GM12878 (cell line): ENCODE results near the gene CCSER1. TPM values are rescaled to one million over a fixed set of nuclear protein-coding genes. Genes with fewer than 3 reads are reported as not detected.

Experiments
- ATAC-seq: fragments of 200-7000 bp; cut with Tn5 transposase; 3 replicates; pipeline ENCODE4 v1.9.1; 2020; ENCODE audit warnings: mild to moderate bottlenecking, moderate library complexity
- BruUV-seq: library from RNA; stranded (reverse); fragments of 400-500 nt; replicated peaks from 2 replicates; lab custom pipeline; 2021; lab: Mats Ljungman, UMichigan
- CTCF ChIA-PET: fragments of 300-600 bp; sonication (Branson Sonifier 250); formaldehyde crosslinking; extraction: SDS; loops from one replicate; lab custom pipeline; 2021; ENCODE audit warnings: inconsistent platforms; lab: Yijun Ruan, JAX
- POLR2A ChIA-PET: fragments of 350-600 bp; formaldehyde crosslinking; extraction: SDS; loops from one replicate; lab custom pipeline; 2021; ENCODE audit warnings: inconsistent platforms; lab: Charles Lee
- RAD21 ChIA-PET: fragments of 300-600 bp; sonication (Branson Sonifier 250); formaldehyde crosslinking; loops from one replicate; lab custom pipeline; 2023; ENCODE audit warnings: antibody characterized with exemption; ENCODE audit not compliant: unreplicated experiment; lab: Charles Lee
- SMC1A ChIA-PET: fragments of 300-600 bp; sonication (Branson Sonifier 250); formaldehyde crosslinking; loops from one replicate; lab custom pipeline; 2023; ENCODE audit not compliant: unreplicated experiment, uncharacterized antibody; lab: Charles Lee
- DNase-seq: peaks from one replicate; pipeline ENCODE4 v3.0.0-alpha.2; 2011; ENCODE audit warnings: low read depth, low spot score
- FAIRE-seq: peaks from 3 replicates; lab custom pipeline; 2011; peaks lifted over from hg19 to GRCh38; lab: Jason Lieb, UNC
- H2AFZ ChIP-seq: 2 replicates; pipeline ENCODE4 v1.6.0; 2011; ENCODE audit warnings: low read depth, low read length, control low read depth; ENCODE audit not compliant: control insufficient read depth
- H3K27ac ChIP-seq: 2 replicates; pipeline ENCODE4 v1.5.1; 2011; ENCODE audit warnings: control low read depth; ENCODE audit not compliant: control insufficient read depth, insufficient read depth
- H3K27me3 ChIP-seq, 2 experiments: replicated peaks in 1 of 2; 2 replicates each; pipeline versions ENCODE4 v1.6.0 to v1.6.1; 2011; ENCODE audit warnings: low read length in 1 of 2; ENCODE audit not compliant: control insufficient read depth in 2 of 2, insufficient read depth in 2 of 2
- H3K36me3 ChIP-seq, 2 experiments: 2 replicates each; pipeline ENCODE4 v1.5.1; 2011; ENCODE audit warnings: low read length in 1 of 2; ENCODE audit not compliant: control insufficient read depth in 2 of 2, insufficient read depth in 2 of 2
- H3K4me1 ChIP-seq: 2 replicates; pipeline ENCODE4 v1.6.1; 2011; ENCODE audit warnings: mild to moderate bottlenecking, low read length, moderate library complexity, mixed read lengths; ENCODE audit not compliant: control insufficient read depth, insufficient read depth
- H3K4me2 ChIP-seq: 2 replicates; pipeline ENCODE4 v1.6.0; 2011; ENCODE audit warnings: control low read depth; ENCODE audit not compliant: control insufficient read depth, insufficient read depth
- H3K4me3 ChIP-seq: fragments of 200-600 bp; sonication (generic); 2 replicates; pipeline ENCODE4 v1.5.1; 2016
- H3K79me2 ChIP-seq: 2 replicates; pipeline ENCODE4 v1.6.0; 2011; ENCODE audit warnings: low read length; ENCODE audit not compliant: control insufficient read depth, insufficient read depth
- H3K9ac ChIP-seq: 2 replicates; pipeline ENCODE4 v1.8.0; 2011; ENCODE audit warnings: low read length, control low read depth, mixed read lengths; ENCODE audit not compliant: control insufficient read depth, insufficient read depth
- H3K9me3 ChIP-seq: replicated peaks from 3 replicates; pipeline ENCODE4 v1.5.1; 2011; ENCODE audit warnings: mild to moderate bottlenecking, low read length; ENCODE audit not compliant: control insufficient read depth, insufficient read depth
- H4K20me1 ChIP-seq: 2 replicates; pipeline ENCODE4 v1.6.0; 2011; ENCODE audit not compliant: control insufficient read depth, insufficient read depth
- CHD2 ChIP-seq: IDR thresholded peaks from 2 replicates; pipeline ENCODE4 v1.6.1; 2011; ENCODE audit warnings: low read depth, low read length, improper control_type of control experiment, borderline replicate concordance
- CREM ChIP-seq: IDR thresholded peaks from 2 replicates; pipeline ENCODE4 v1.6.1; 2014; ENCODE audit warnings: antibody characterized with exemption, low read depth
- CUX1 ChIP-seq: IDR thresholded peaks from 2 replicates; pipeline ENCODE4 v1.6.1; 2012; ENCODE audit warnings: improper control_type of control experiment, low read depth, low read length; ENCODE audit not compliant: insufficient replicate concordance
- LARP7 ChIP-seq: fragments of 450-650 bp; IDR thresholded peaks from 2 replicates; pipeline ENCODE4 v1.6.1; 2017; ENCODE audit warnings: mild to moderate bottlenecking
- MTA3 ChIP-seq: IDR thresholded peaks from 2 replicates; pipeline ENCODE4 v1.6.1; 2012; ENCODE audit warnings: low read length, inconsistent platforms, borderline replicate concordance
- NFYA ChIP-seq: IDR thresholded peaks from 2 replicates; pipeline ENCODE4 v1.6.1; 2011; ENCODE audit warnings: low read depth, mild to moderate bottlenecking, low read length, improper control_type of control experiment, borderline replicate concordance
- NRF1 ChIP-seq: conservative IDR thresholded peaks from 2 replicates; pipeline ENCODE4 v1.6.1; 2011; ENCODE audit warnings: mild to moderate bottlenecking, low read depth, low read length, improper control_type of control experiment
- PAX8 ChIP-seq: fragments of 450-650 bp; IDR thresholded peaks from 2 replicates; pipeline ENCODE4 v1.6.1; 2017; ENCODE audit warnings: mild to moderate bottlenecking, moderate library complexity
- SKIL ChIP-seq: fragments of 450-650 bp; IDR thresholded peaks from 2 replicates; pipeline ENCODE4 v1.6.1; 2017; ENCODE audit warnings: mild to moderate bottlenecking, low read depth, inconsistent platforms; ENCODE audit not compliant: poor library complexity, severe bottlenecking
- SMAD1 ChIP-seq: fragments of 450-650 bp; IDR thresholded peaks from 2 replicates; pipeline ENCODE4 v1.6.1; 2018; ENCODE audit warnings: mild to moderate bottlenecking, low read depth; ENCODE audit not compliant: partially characterized antibody
- SMC3 ChIP-seq: IDR thresholded peaks from 2 replicates; pipeline ENCODE4 v1.6.1; 2011; ENCODE audit warnings: low read length, improper control_type of control experiment, borderline replicate concordance
- TCF12 ChIP-seq: IDR thresholded peaks from 2 replicates; pipeline ENCODE4 v1.6.1; 2011; ENCODE audit warnings: low read depth, mild to moderate bottlenecking, low read length
- TCF7 ChIP-seq: IDR thresholded peaks from 2 replicates; pipeline ENCODE4 v1.6.1; 2014; ENCODE audit warnings: antibody characterized with exemption, borderline replicate concordance
- USF1 ChIP-seq: IDR thresholded peaks from 2 replicates; pipeline ENCODE4 v1.6.1; 2011; ENCODE audit warnings: borderline replicate concordance, low read depth, mild to moderate bottlenecking, moderate library complexity, mixed read lengths, low read length; ENCODE audit not compliant: insufficient read depth; ENCODE audit errors: extremely low read length
- ZNF384 ChIP-seq: IDR thresholded peaks from 2 replicates; pipeline ENCODE4 v1.6.1; 2012; ENCODE audit warnings: low read depth, mild to moderate bottlenecking, low read length, improper control_type of control experiment, borderline replicate concordance
- WGBS: methylation state at CpG from one replicate; pipeline ENCODE4 v1.1.6; 2016; ENCODE audit warnings: low lambda C conversion rate; ENCODE audit not compliant: insufficient replicate concordance, insufficient coverage; ENCODE audit errors: missing lambda C conversion rate; 5-methylcytosine and 5-hydroxymethylcytosine counted together
- in situ Hi-C: fragments of 300-500 bp; cut with MboI; formaldehyde crosslinking; loops from 9 replicates; pipeline ENCODE4 v1.14.3; 2018; ENCODE audit warnings: mixed read lengths
- intact Hi-C: fragments of 100-400 bp; cut with micrococcal nuclease; formaldehyde crosslinking; loops from one replicate; pipeline ENCODE4 v1.14.2; 2022; ENCODE audit not compliant: unreplicated experiment
- polyA plus RNA-seq, 11 experiments: library from polyadenylated mRNA; depleted of rRNA in 4 of 11; unstranded in 6 of 11; stranded (reverse) in 5 of 11; fragments of >200 nt; fragmentation: Nextera tagmentation in 4 of 11; fragmentation: Illumina TruSeq in 1 of 11; extraction: Ambion mirVana in 4 of 11; extraction: Trizol in 1 of 11; gene quantifications; 1 replicate in 1 of 11; 2 replicates in 10 of 11; pipeline versions ENCODE4 v1.2.1 to v1.2.3, GENCODE V29; 2011 to 2016; ENCODE audit warnings: inconsistent platforms in 2 of 11, missing spikeins in 2 of 11, low read depth in 1 of 11
- total RNA-seq, 4 experiments: library from RNA; depleted of rRNA in 3 of 4; stranded (reverse); fragments of >200 nt in 3 of 4; fragmentation: Illumina TruSeq in 1 of 4; extraction: Trizol in 1 of 4; gene quantifications; 2 replicates each; pipeline versions ENCODE4 v1.2.1 to v1.2.3, GENCODE V29; 2013 to 2021

CCSER1 gene
- total and polyA plus RNA-seq, 10 of the 15 experiments (the other 5 are each of a cell fraction or from before 2014, with no cell fraction given): 0.22 to 2.7 (median 1.0) TPM

- Histone ChIP-seq H3K9ac (no peak overlapping the region), H3K4me2 (no peak overlapping the region), H3K36me3 (no peaks in the 10 kb centered on the region), H3K9me3 (no peaks in the 10 kb centered on the region), H3K79me2 (no peaks in the 10 kb centered on the region), H2AFZ (no peak overlapping the region), H4K20me1 (no peaks in the 10 kb centered on the region), H3K4me3 (no peak overlapping the region), H3K4me1 (no peaks in the 10 kb centered on the region), H3K27ac (no peak overlapping the region), H3K27me3 (no peaks in the 10 kb centered on the region)
- FAIRE-seq (no peak), DNase-seq (no peak), ATAC-seq (no peak)
- POLR2A ChIA-PET: no interaction called here
- intact Hi-C loops: no loop called here
- BruUV-seq: no TSS peak
- in situ Hi-C loops: no loop called here
- TF ChIP-seq CUX1 (no peak), PAX8 (no peak), TCF7 (no peak), SMAD1 (no peak), LARP7 (no peak), NRF1 (no peak), ZNF384 (no peak), CREM (no peak), TCF12 (no peak), CHD2 (no peak), SKIL (no peak), SMC3 (no peak), USF1 (no peak), NFYA (no peak), MTA3 (no peak)
- CTCF ChIA-PET: interaction anchor here (1.2 kb wide), 1 partner anchor 10 kb away, joined by 3 read pairs; no protein-coding TSS in a partner anchor
- 0% methylated on average over 1 of the region's 1 CpG for WGBS
- RAD21 ChIA-PET: no interaction called here
- SMC1A ChIA-PET: no interaction called here
These were observed 960.5 kb downstream of the CCSER1 start for GRCh38 chr4:91087743-91088142.
